Fibroblast of lung (primary cell): ENCODE measurements around the gene RFC5. TPM values are rescaled to one million over a fixed set of nuclear protein-coding genes. Genes with fewer than 3 reads are reported as not detected.

Experiments used
- DNase-seq, 2 donors: peaks; one replicate each; pipeline versions ENCODE4 v3.0.0 to v3.0.0-alpha.2; 2010; ENCODE audit warnings: low read depth in 2 of 2
- H2AFZ ChIP-seq: 2 replicates; pipeline ENCODE4 v1.5.1; 2012; ENCODE audit warnings: low read length, control low read depth, inconsistent platforms
- H3K27ac ChIP-seq: 2 replicates; pipeline ENCODE4 v1.5.1; 2011; ENCODE audit warnings: low read length, control low read depth; ENCODE audit not compliant: insufficient read depth
- H3K27me3 ChIP-seq: 2 replicates; pipeline ENCODE4 v1.5.1; 2011; ENCODE audit warnings: mild to moderate bottlenecking, low read length; ENCODE audit not compliant: control insufficient read depth, insufficient read depth
- H3K36me3 ChIP-seq: 2 replicates; pipeline ENCODE4 v1.5.1; 2011; ENCODE audit warnings: low read length; ENCODE audit not compliant: control insufficient read depth, insufficient read depth
- H3K4me1 ChIP-seq: 2 replicates; pipeline ENCODE4 v1.5.1; 2011; ENCODE audit warnings: low read length; ENCODE audit not compliant: control insufficient read depth, insufficient read depth; ENCODE audit errors: extremely low read depth
- H3K4me2 ChIP-seq: 2 replicates; pipeline ENCODE4 v1.5.1; 2011; ENCODE audit warnings: low read length, control low read depth; ENCODE audit not compliant: insufficient read depth; ENCODE audit errors: extremely low read depth
- H3K4me3 ChIP-seq, 4 experiments: fragments of 200-600 bp in 1 of 4; sonication (generic) in 1 of 4; replicated peaks in 1 of 4; 2 replicates each; pipeline ENCODE4 v1.5.1; 2011 to 2016; ENCODE audit warnings: low read length in 4 of 4, low read depth in 3 of 4, mild to moderate bottlenecking in 3 of 4, control low read depth in 2 of 4, inconsistent platforms in 1 of 4, mixed read lengths in 1 of 4; ENCODE audit not compliant: insufficient read depth in 1 of 4; ENCODE audit errors: control extremely low read depth in 1 of 4
- H3K79me2 ChIP-seq: 2 replicates; pipeline ENCODE4 v1.5.1; 2012; ENCODE audit warnings: mild to moderate bottlenecking, low read length, inconsistent platforms; ENCODE audit not compliant: control insufficient read depth, insufficient read depth
- H3K9ac ChIP-seq: 2 replicates; pipeline ENCODE4 v1.5.1; 2011; ENCODE audit warnings: mild to moderate bottlenecking, low read length, control low read depth; ENCODE audit not compliant: insufficient read depth
- H3K9me3 ChIP-seq: 2 replicates; pipeline ENCODE4 v1.5.1; 2012; ENCODE audit warnings: low read depth, low read length; ENCODE audit not compliant: control insufficient read depth, insufficient read depth
- H4K20me1 ChIP-seq: 2 replicates; pipeline ENCODE4 v1.5.1; 2011; ENCODE audit warnings: low read length; ENCODE audit not compliant: control insufficient read depth, insufficient read depth; ENCODE audit errors: extremely low read depth
- CTCF ChIP-seq, 2 donors: IDR thresholded peaks in 1 of 2; conservative IDR thresholded peaks in 1 of 2; 1 replicate in 1 of 2; 2 replicates in 1 of 2; pipeline ENCODE4 v1.5.1; 2011 to 2012; ENCODE audit warnings: low read length in 2 of 2, control low read depth in 1 of 2, inconsistent platforms in 1 of 2, low read depth in 1 of 2, mild to moderate bottlenecking in 1 of 2
- EZH2 ChIP-seq: IDR thresholded peaks from 2 replicates; pipeline ENCODE4 v1.5.1; 2012; ENCODE audit warnings: low read length, control low read depth, mild to moderate bottlenecking; ENCODE audit errors: missing control alignments
- polyA plus RNA-seq, 2 donors: library from polyadenylated mRNA; depleted of rRNA in 1 of 2; stranded (reverse) in 1 of 2; unstranded in 1 of 2; fragments of >200 nt; gene quantifications; 2 replicates each; pipeline ENCODE4 v1.2.1, GENCODE V29; 2011 to 2012; ENCODE audit warnings: missing spikeins in 1 of 2
- total RNA-seq: library from RNA; depleted of rRNA; stranded (reverse); fragments of >200 nt; gene quantifications from 2 replicates; pipeline ENCODE4 v1.2.1, GENCODE V29; 2014

The RFC5 gene
- total and polyA plus RNA-seq, 2 donors (not counting 1 experiment from before 2014, with no cell fraction given): 9.8 to 9.9 TPM

- Histone ChIP-seq H2AFZ (no peak overlapping the region), H3K4me1 (no peaks in the 10 kb centered on the region), H3K9ac (no peak overlapping the region), H3K27ac (no peak overlapping the region), H3K36me3 (no peaks in the 10 kb centered on the region), H3K4me2 (peak overlapping the region; percentile 51), H3K4me3 (peak overlapping the region in 3 of 4 experiments; percentile 12 to 38 (median 17)), H3K9me3 (no peaks in the 10 kb centered on the region), H3K79me2 (no peaks in the 10 kb centered on the region), H4K20me1 (no peaks in the 10 kb centered on the region), H3K27me3 (peaks cover 19% of the 10 kb centered on the region)
- no peak for DNase-seq
- TF ChIP-seq CTCF (conservative IDR thresholded peaks at IDR 0.05 in 1 of 2, IDR thresholded peaks at IDR 0.05 in 1 of 2; ENCODE audit: low read depth in 1 of 2, low read length in 2 of 2) (no peak), EZH2 (no peak)
Observed at GRCh38 chr12:117968151-117968789, 48.2 kb upstream of the RFC5 start.

- Histone ChIP-seq H3K79me2 (no peaks in the 10 kb centered on the region), H3K4me1 (no peaks in the 10 kb centered on the region), H4K20me1 (no peaks in the 10 kb centered on the region), H2AFZ (no peak within 1 kb of the TSS), H3K9me3 (no peaks in the 10 kb centered on the region), H3K27me3 (peaks cover 19% of the 10 kb centered on the region), H3K4me2 (peak within 1 kb of the TSS; percentile 51), H3K9ac (no peak within 1 kb of the TSS), H3K4me3 (peak within 1 kb of the TSS in 3 of 4 experiments; percentile 12 to 38 (median 17)), H3K27ac (no peak within 1 kb of the TSS), H3K36me3 (no peaks in the 10 kb centered on the region)
- TF ChIP-seq CTCF (conservative IDR thresholded peaks at IDR 0.05 in 1 of 2, IDR thresholded peaks at IDR 0.05 in 1 of 2; ENCODE audit: low read depth in 1 of 2, low read length in 2 of 2): no peak
- TF ChIP-seq EZH2: peak; percentile 43
- peak in 1 of 2 donors; percentile 49 for DNase-seq
Observed at GRCh38 chr12:117968826-117969659, 47.5 kb upstream of the RFC5 start, which contains the start of gene KSR2. Gene KSR2 (minus strand): TSS chr12:117968990. CDS start chr12:117968255, 735 bp downstream.

GRCh38 chr12:117970334-117970733 lies 46.2 kb upstream of the RFC5 start:
- H3K4me2 ChIP-seq: no peak overlapping the region
- peaks cover 19% of the 10 kb centered on the region for H3K27me3 ChIP-seq
- no peak for DNase-seq
- no peaks in the 10 kb centered on the region for H4K20me1 ChIP-seq
- no peaks in the 10 kb centered on the region for H3K4me1 ChIP-seq
- TF ChIP-seq EZH2 (no peak), CTCF (conservative IDR thresholded peaks at IDR 0.05 in 1 of 2, IDR thresholded peaks at IDR 0.05 in 1 of 2; ENCODE audit: low read depth in 1 of 2, low read length in 2 of 2) (no peak)
- H3K79me2 ChIP-seq: no peaks in the 10 kb centered on the region
- H3K27ac ChIP-seq: no peak overlapping the region
- H3K4me3 ChIP-seq: no peak overlapping the region
- H3K36me3 ChIP-seq: no peaks in the 10 kb centered on the region
- H2AFZ ChIP-seq: no peak overlapping the region
- H3K9ac ChIP-seq: no peak overlapping the region
- H3K9me3 ChIP-seq: no peaks in the 10 kb centered on the region
